Measurements from ENCODE around the gene PEX26.
"Not testable (repeated sequence)": the region's sequence is repeated elsewhere in the genome, so short reads cannot be mapped to it uniquely, and the experiment has no call there.

PEX26 gene

GRCh38 chr22:18141004-18141403 is 63.2 kb downstream of the PEX26 start:
- H3K27me3 ChIP-seq (ENCODE audit: control insufficient read depth, insufficient read depth, low read length); H3K9me3 ChIP-seq (ENCODE audit: control insufficient read depth, insufficient read depth, low read length); H3K27ac ChIP-seq (ENCODE audit: low read length); H3K4me1 ChIP-seq (ENCODE audit: control insufficient read depth, insufficient read depth, low read length); H3K36me3 ChIP-seq (ENCODE audit: control insufficient read depth, insufficient read depth, low read length); H3K4me3 ChIP-seq (ENCODE audit: low read length); DNase-seq (ENCODE audit: low read depth, low spot score): not testable (repeated sequence)
- WGBS (ENCODE audit: insufficient coverage, insufficient read length), result no CpG with 5 or more reads among the region's 6 CpGs

- H3K27me3 ChIP-seq (ENCODE audit: control insufficient read depth, insufficient read depth, low read length), result no peaks in the 10 kb centered on the region
- no peaks in the 10 kb centered on the region for H3K36me3 ChIP-seq (ENCODE audit: control insufficient read depth, insufficient read depth, low read length)
- no peaks in the 10 kb centered on the region for H3K4me1 ChIP-seq (ENCODE audit: control insufficient read depth, insufficient read depth, low read length)
- no peak for DNase-seq (ENCODE audit: low read depth, low spot score)
- H3K9me3 ChIP-seq (ENCODE audit: control insufficient read depth, insufficient read depth, low read length), result no peaks in the 10 kb centered on the region
- H3K27ac ChIP-seq (ENCODE audit: low read length), result no peak overlapping the region
- H3K4me3 ChIP-seq (ENCODE audit: low read length), result no peak overlapping the region
These were observed 66.3 kb downstream of the PEX26 start for GRCh38 chr22:18144105-18144504.

GRCh38 chr22:18145676-18146388 is 68.0 kb downstream of the PEX26 start:
- Histone ChIP-seq H3K36me3 (ENCODE audit: control insufficient read depth, insufficient read depth, low read length) (no peaks in the 10 kb centered on the region), H3K27me3 (ENCODE audit: control insufficient read depth, insufficient read depth, low read length) (no peaks in the 10 kb centered on the region), H3K27ac (ENCODE audit: low read length) (no peak overlapping the region), H3K4me1 (ENCODE audit: control insufficient read depth, insufficient read depth, low read length) (no peaks in the 10 kb centered on the region), H3K4me3 (ENCODE audit: low read length) (no peak overlapping the region), H3K9me3 (ENCODE audit: control insufficient read depth, insufficient read depth, low read length) (no peaks in the 10 kb centered on the region)
- no peak for DNase-seq (ENCODE audit: low read depth, low spot score)
- no CpG with 5 or more reads among the region's 23 CpGs for WGBS (ENCODE audit: insufficient coverage, insufficient read length)

GRCh38 chr22:18146389-18146753 is 68.6 kb downstream of the PEX26 start:
- Histone ChIP-seq H3K4me1 (ENCODE audit: control insufficient read depth, insufficient read depth, low read length) (no peaks in the 10 kb centered on the region), H3K36me3 (ENCODE audit: control insufficient read depth, insufficient read depth, low read length) (no peaks in the 10 kb centered on the region), H3K4me3 (ENCODE audit: low read length) (no peak overlapping the region), H3K27ac (ENCODE audit: low read length) (no peak overlapping the region), H3K9me3 (ENCODE audit: control insufficient read depth, insufficient read depth, low read length) (no peaks in the 10 kb centered on the region), H3K27me3 (ENCODE audit: control insufficient read depth, insufficient read depth, low read length) (no peaks in the 10 kb centered on the region)
- no CpG with 5 or more reads among the region's 3 CpGs for WGBS (ENCODE audit: insufficient coverage, insufficient read length)
- no peak for DNase-seq (ENCODE audit: low read depth, low spot score)

GRCh38 chr22:18147791-18148190 is 70.0 kb downstream of the PEX26 start:
- Histone ChIP-seq H3K9me3 (ENCODE audit: control insufficient read depth, insufficient read depth, low read length) (no peaks in the 10 kb centered on the region), H3K27me3 (ENCODE audit: control insufficient read depth, insufficient read depth, low read length) (no peaks in the 10 kb centered on the region), H3K36me3 (ENCODE audit: control insufficient read depth, insufficient read depth, low read length) (no peaks in the 10 kb centered on the region), H3K4me3 (ENCODE audit: low read length) (no peak overlapping the region), H3K4me1 (ENCODE audit: control insufficient read depth, insufficient read depth, low read length) (no peaks in the 10 kb centered on the region), H3K27ac (ENCODE audit: low read length) (no peak overlapping the region)
- no peak for DNase-seq (ENCODE audit: low read depth, low spot score)
- no CpG with 5 or more reads among the region's 5 CpGs for WGBS (ENCODE audit: insufficient coverage, insufficient read length)

- H3K9me3 ChIP-seq (ENCODE audit: control insufficient read depth, insufficient read depth, low read length), result no peaks in the 10 kb centered on the region
- H3K27me3 ChIP-seq (ENCODE audit: control insufficient read depth, insufficient read depth, low read length), result no peaks in the 10 kb centered on the region
- no peaks in the 10 kb centered on the region for H3K36me3 ChIP-seq (ENCODE audit: control insufficient read depth, insufficient read depth, low read length)
- no peak overlapping the region for H3K4me3 ChIP-seq (ENCODE audit: low read length)
- no peaks in the 10 kb centered on the region for H3K4me1 ChIP-seq (ENCODE audit: control insufficient read depth, insufficient read depth, low read length)
- H3K27ac ChIP-seq (ENCODE audit: low read length), result no peak overlapping the region
- no CpG with 5 or more reads among the region's 17 CpGs for WGBS (ENCODE audit: insufficient coverage, insufficient read length)
- no peak for DNase-seq (ENCODE audit: low read depth, low spot score)
These were observed 70.6 kb downstream of the PEX26 start for GRCh38 chr22:18148293-18148965.

- no peaks in the 10 kb centered on the region for H3K4me1 ChIP-seq (ENCODE audit: control insufficient read depth, insufficient read depth, low read length)
- no peak for DNase-seq (ENCODE audit: low read depth, low spot score)
- H3K9me3 ChIP-seq (ENCODE audit: control insufficient read depth, insufficient read depth, low read length), result no peaks in the 10 kb centered on the region
- no peaks in the 10 kb centered on the region for H3K27me3 ChIP-seq (ENCODE audit: control insufficient read depth, insufficient read depth, low read length)
- no peak overlapping the region for H3K27ac ChIP-seq (ENCODE audit: low read length)
- H3K4me3 ChIP-seq (ENCODE audit: low read length), result no peak overlapping the region
- WGBS (ENCODE audit: insufficient coverage, insufficient read length), result no CpG with 5 or more reads among the region's 8 CpGs
- H3K36me3 ChIP-seq (ENCODE audit: control insufficient read depth, insufficient read depth, low read length), result no peaks in the 10 kb centered on the region
These were observed 74.7 kb downstream of the PEX26 start for GRCh38 chr22:18152519-18152918.

- no CpG with 5 or more reads among the region's 8 CpGs for WGBS (ENCODE audit: insufficient coverage, insufficient read length)
These were observed 77.1 kb downstream of the PEX26 start for GRCh38 chr22:18154821-18155390.

More at GRCh38 chr22:18154821-18155390, 77.1 kb downstream of the PEX26 start:
- no peak for DNase-seq (ENCODE audit: low read depth, low spot score)
- peaks cover 2% of the 10 kb centered on the region; the same call in 1 of the 2 replicates for H3K27me3 ChIP-seq (ENCODE audit: control insufficient read depth, insufficient read depth, low read length)
- no peak overlapping the region for H3K4me3 ChIP-seq (ENCODE audit: low read length)
- H3K9me3 ChIP-seq (ENCODE audit: control insufficient read depth, insufficient read depth, low read length), result no peaks in the 10 kb centered on the region
- H3K36me3 ChIP-seq (ENCODE audit: control insufficient read depth, insufficient read depth, low read length), result no peaks in the 10 kb centered on the region
- no peak overlapping the region for H3K27ac ChIP-seq (ENCODE audit: low read length)
- no peaks in the 10 kb centered on the region for H3K4me1 ChIP-seq (ENCODE audit: control insufficient read depth, insufficient read depth, low read length)

All from iPS DF 6.9 (cell line).